Activated CD4-positive, alpha-beta T cell treated with anti-CD3 and anti-CD28 coated beads, Interleukin-2, amount 10 ng/mL, durations not matched to agents 7 days and 5 days (primary cell): ENCODE results near the gene HOXB4. TPM values are rescaled to one million over a fixed set of nuclear protein-coding genes. Genes with fewer than 3 reads are reported as not detected.
A peak's percentile ranks its signal among the peaks of the same experiment; 100 is the strongest.

ENCODE experiments used
- CTCF ChIA-PET: fragments of 350-600 bp; sonication (Branson Sonifier 250); formaldehyde crosslinking; loops from one replicate; lab custom pipeline; 2021; ENCODE audit warnings: antibody characterized with exemption; lab: Charles Lee
- POLR2A ChIA-PET: fragments of 350-600 bp; sonication (Branson Sonifier 250); formaldehyde crosslinking; loops from one replicate; lab custom pipeline; 2021; ENCODE audit warnings: antibody characterized with exemption; lab: Charles Lee
- DNase-seq: peaks from one replicate; pipeline ENCODE4 v3.0.0-alpha.2; 2020
- H3K27ac Mint-ChIP-seq: one replicate; pipeline ENCODE4 v1.8.0; 2021; ENCODE audit warnings: mild to moderate bottlenecking, moderate library complexity, mixed read lengths
- H3K27me3 Mint-ChIP-seq: one replicate; pipeline ENCODE4 v1.8.0; 2021; ENCODE audit warnings: mixed read lengths
- H3K36me3 Mint-ChIP-seq: one replicate; pipeline ENCODE4 v1.8.0; 2021; ENCODE audit warnings: low read depth, mixed read lengths
- H3K4me1 Mint-ChIP-seq: one replicate; pipeline ENCODE4 v1.8.0; 2021; ENCODE audit warnings: mixed read lengths
- H3K4me3 Mint-ChIP-seq: one replicate; pipeline ENCODE4 v1.8.0; 2021; ENCODE audit warnings: mild to moderate bottlenecking, moderate library complexity, mixed read lengths
- H3K9me3 Mint-ChIP-seq: one replicate; pipeline ENCODE4 v1.8.0; 2021; ENCODE audit warnings: mixed read lengths
- total RNA-seq, 2 experiments: library from RNA; stranded (reverse); gene quantifications; one replicate each; pipeline ENCODE4 v1.2.3, GENCODE V29; 2021

HOXB4 gene
- total RNA-seq, 2 experiments from 2014 or later, result 3.3 to 3.6 TPM

DNA sequence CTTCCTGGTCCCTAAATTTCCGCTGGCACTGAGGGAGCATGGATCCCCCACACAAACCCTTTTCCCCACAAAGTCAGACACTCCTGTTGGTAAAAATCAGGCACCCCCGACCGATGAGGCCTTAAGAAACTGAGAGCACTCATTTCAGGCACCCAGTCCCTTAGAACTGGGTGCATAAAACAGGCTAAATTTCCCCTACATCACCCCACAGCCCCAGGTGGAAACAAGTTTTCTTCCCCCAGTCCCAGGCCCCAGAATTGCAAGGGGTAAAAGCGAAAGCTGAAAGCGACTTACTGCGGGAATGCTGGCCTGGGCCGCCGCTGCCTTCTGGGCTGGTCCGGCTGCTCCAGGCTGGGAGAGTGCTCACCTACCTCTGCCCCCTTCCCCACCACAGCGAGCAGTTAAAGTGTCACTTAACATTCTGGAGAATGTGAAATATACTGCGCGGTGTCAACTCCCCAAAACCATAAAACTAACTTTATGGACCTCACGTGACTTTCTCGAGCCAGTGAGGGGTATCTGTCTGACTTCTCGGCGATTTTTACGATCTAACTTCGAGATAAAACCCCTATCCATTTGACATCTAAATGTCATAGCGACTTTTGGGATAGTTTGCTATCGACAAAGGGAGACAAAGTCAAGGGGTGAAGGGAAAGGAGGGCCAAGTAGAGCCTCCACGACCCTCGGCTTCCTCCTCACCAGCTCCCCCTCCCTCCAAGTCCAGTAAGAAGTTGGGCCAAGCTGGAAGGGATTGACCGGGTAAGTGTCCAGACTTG is 11.9 kb upstream of the HOXB4 start, which contains the start of gene HOXB3:
HOXB3 (minus strand) TSS at position 411 of the 776 bp plus-strand sequence. CDS start 37,767 bp downstream, outside the sequence.
- Mint-ChIP-seq H3K4me1 (peaks cover 56% of the 10 kb centered on the region), H3K9me3 (no peaks in the 10 kb centered on the region), H3K27ac (no peak within 1 kb of the TSS), H3K4me3 (no peak within 1 kb of the TSS), H3K36me3 (peaks cover 8% of the 10 kb centered on the region), H3K27me3 (peaks cover 93% of the 10 kb centered on the region)
- ChIA-PET CTCF (interaction anchor here (0.7 to 1.2 kb wide), 2 partner anchors 23 to 34 kb away, joined by 3 to 4 read pairs; no protein-coding TSS in a partner anchor), POLR2A (interaction anchor here (0.6 kb wide), 1 partner anchor 20 kb away, joined by 3 read pairs; no protein-coding TSS in a partner anchor)
- no peak for DNase-seq

DNA sequence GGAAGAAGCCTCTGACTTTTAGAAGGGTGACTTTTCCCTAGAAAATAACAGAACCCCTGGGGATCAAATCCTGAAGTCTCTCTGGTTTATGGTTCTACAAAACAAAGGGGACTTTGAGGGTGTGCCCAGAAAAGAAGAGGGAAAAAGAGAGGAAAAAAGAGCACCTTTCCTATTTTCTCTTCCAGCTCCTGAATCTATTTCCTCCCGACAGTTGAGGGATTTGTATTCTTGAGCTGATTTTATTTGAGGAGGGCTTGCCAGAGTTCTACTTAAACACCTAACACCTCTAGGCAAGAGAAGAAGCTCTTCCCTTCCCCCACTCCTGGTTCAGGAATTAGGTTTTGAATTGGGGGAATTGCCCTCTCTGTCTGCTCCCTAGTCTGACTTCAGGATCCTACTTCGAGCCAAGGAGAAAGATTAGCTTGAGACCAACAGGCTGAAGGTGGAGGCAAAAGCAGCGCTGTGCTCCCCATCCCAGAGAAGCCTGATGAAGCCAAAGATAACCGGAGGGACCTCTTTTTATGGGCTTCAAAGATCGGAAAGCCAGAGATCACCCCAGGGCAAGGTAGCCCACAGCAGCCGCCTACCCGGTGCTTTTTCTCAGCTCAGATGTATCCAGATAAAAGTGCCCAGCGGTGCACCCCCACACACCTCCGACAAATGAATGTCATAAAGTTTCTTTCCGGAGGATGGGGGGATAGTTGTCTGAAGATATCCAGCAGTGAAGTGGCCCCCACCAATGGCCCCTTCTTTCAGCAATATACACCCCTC is 11.1 kb upstream of the HOXB4 start:
- CTCF ChIA-PET, result interaction anchor here (0.7 to 1.2 kb wide), 3 partner anchors 24 to 239 kb away, joined by 3 to 4 read pairs (median 3); no protein-coding TSS in a partner anchor
- peaks cover 59% of the 10 kb centered on the region for H3K4me1 Mint-ChIP-seq
- POLR2A ChIA-PET, result no interaction called here
- peaks cover 8% of the 10 kb centered on the region for H3K36me3 Mint-ChIP-seq
- H3K4me3 Mint-ChIP-seq, result no peak overlapping the region
- no peak overlapping the region for H3K27ac Mint-ChIP-seq
- peaks cover 96% of the 10 kb centered on the region for H3K27me3 Mint-ChIP-seq
- H3K9me3 Mint-ChIP-seq, result no peaks in the 10 kb centered on the region
- no peak for DNase-seq

DNA sequence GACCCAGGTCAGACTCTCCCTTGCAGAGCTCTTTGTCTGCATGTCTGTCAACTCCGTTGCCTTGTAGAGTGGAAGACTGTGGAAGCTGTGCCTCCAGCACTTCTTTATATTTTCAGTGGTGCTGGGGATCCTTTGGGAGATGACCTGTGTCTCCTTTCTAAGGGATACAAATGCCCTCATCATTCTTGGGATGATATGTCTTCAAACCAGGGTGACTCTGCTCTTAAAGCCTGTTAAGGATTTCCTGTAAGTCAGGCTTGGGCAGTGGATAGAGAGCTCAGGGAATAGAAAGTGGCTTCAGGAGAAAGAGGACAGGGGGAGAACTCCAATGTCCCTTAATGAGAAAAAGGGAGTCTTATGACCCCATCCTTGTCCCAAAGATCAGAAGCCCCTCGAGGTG is 10.4 kb upstream of the HOXB4 start:
- H3K4me3 Mint-ChIP-seq, result no peak overlapping the region
- H3K27me3 Mint-ChIP-seq, result peaks cover 97% of the 10 kb centered on the region
- POLR2A ChIA-PET, result no interaction called here
- no peak for DNase-seq
- H3K27ac Mint-ChIP-seq, result no peak overlapping the region
- no peaks in the 10 kb centered on the region for H3K9me3 Mint-ChIP-seq
- CTCF ChIA-PET, result interaction anchor here (0.6 to 2.0 kb wide), 8 partner anchors 21 to 507 kb away, joined by 3 to 8 read pairs (median 4); no protein-coding TSS in a partner anchor
- H3K4me1 Mint-ChIP-seq, result peaks cover 52% of the 10 kb centered on the region
- H3K36me3 Mint-ChIP-seq, result peaks cover 8% of the 10 kb centered on the region

- Mint-ChIP-seq H3K27ac (no peak overlapping the region), H3K9me3 (no peaks in the 10 kb centered on the region), H3K36me3 (peaks cover 8% of the 10 kb centered on the region), H3K27me3 (peaks cover 97% of the 10 kb centered on the region), H3K4me1 (peaks cover 50% of the 10 kb centered on the region), H3K4me3 (no peak overlapping the region)
- no peak for DNase-seq
- ChIA-PET POLR2A (no interaction called here), CTCF (interaction anchor here (0.6 to 2.0 kb wide), 8 partner anchors 20 to 507 kb away, joined by 3 to 8 read pairs (median 4); partner anchors contain the start of gene HOXB8)
These were observed 9.9 kb upstream of the HOXB4 start for GRCh38 chr17:48588074-48588415.

- CTCF ChIA-PET, result interaction anchor here (0.9 to 2.0 kb wide), 9 partner anchors 20 to 506 kb away, joined by 3 to 8 read pairs (median 4); partner anchors contain the start of gene HOXB8
- H3K36me3 Mint-ChIP-seq, result peaks cover 8% of the 10 kb centered on the region
These were observed 9.3 kb upstream of the HOXB4 start for GRCh38 chr17:48587276-48588073.

DNA sequence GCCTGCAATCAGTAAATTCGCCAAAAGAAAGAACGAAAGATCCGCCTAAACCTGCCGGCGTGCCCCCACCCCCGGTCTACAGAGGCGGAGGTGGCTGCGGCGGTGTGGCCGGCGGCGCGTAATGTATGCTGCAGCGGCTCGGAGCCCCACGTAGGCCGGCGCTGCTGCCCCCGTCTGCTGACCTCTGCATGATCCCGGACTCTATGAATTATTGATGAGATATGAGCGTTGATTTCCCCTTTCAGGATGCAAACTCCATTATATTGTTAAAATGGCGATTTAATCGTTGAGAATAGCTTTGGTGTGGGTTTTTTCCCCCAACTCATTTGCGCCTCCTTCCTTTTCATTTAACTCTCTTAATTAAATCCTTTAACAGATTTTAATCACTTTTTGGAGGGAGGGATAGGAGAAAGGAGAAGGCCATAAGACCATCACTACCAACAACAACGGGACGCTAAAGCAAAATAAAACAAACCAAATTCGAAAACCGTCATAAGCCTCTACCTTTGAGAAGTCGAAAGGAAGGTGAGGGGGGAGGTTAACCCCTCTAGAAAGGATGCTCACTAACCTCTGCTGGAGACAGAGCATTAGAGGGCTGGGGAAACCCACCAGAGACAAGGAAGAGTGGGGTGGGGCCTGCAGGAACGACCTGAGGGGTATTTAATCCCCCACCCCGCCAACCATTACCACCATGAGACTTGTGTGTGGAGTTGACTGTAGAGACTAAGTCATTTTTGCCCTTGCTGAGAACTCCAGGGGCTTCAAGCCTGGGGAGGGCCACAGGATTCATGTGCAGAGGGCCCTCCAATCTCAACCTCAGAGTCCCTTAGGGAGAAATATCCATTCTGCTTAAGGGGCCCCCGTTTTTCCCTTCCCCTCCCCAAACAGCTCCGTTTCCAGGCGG is 8.5 kb upstream of the HOXB4 start:
- Mint-ChIP-seq H3K4me3 (peak overlapping the region; percentile 83), H3K27me3 (peaks cover 96% of the 10 kb centered on the region), H3K9me3 (no peaks in the 10 kb centered on the region), H3K4me1 (peaks cover 50% of the 10 kb centered on the region), H3K36me3 (peaks cover 8% of the 10 kb centered on the region), H3K27ac (no peak overlapping the region)
- POLR2A ChIA-PET, result no interaction called here
- DNase-seq, result no peak
- CTCF ChIA-PET, result interaction anchor here (0.9 to 2.0 kb wide), 7 partner anchors 19 to 278 kb away, joined by 3 to 8 read pairs (median 3); partner anchors contain the start of gene HOXB8

More at GRCh38 chr17:48587276-48588073, 9.3 kb upstream of the HOXB4 start:
- DNase-seq, result no peak
- Mint-ChIP-seq H3K9me3 (no peaks in the 10 kb centered on the region), H3K4me3 (no peak overlapping the region), H3K27ac (no peak overlapping the region), H3K27me3 (peaks cover 97% of the 10 kb centered on the region), H3K4me1 (peaks cover 50% of the 10 kb centered on the region)
- POLR2A ChIA-PET, result interaction anchor here (0.6 kb wide), 1 partner anchor 117 kb away, joined by 3 read pairs; no protein-coding TSS in a partner anchor

GRCh38 chr17:48584223-48584741 is 6.1 kb upstream of the HOXB4 start:
- no peak overlapping the region for H3K27ac Mint-ChIP-seq
- H3K9me3 Mint-ChIP-seq, result no peaks in the 10 kb centered on the region
- ChIA-PET CTCF (interaction anchor here (1.2 to 1.6 kb wide), 2 partner anchors 9 to 80 kb away, joined by 3 to 6 read pairs; no protein-coding TSS in a partner anchor), POLR2A (no interaction called here)
- peaks cover 7% of the 10 kb centered on the region for H3K36me3 Mint-ChIP-seq
- peaks cover 66% of the 10 kb centered on the region for H3K4me1 Mint-ChIP-seq
- no peak for DNase-seq
- peaks cover 97% of the 10 kb centered on the region for H3K27me3 Mint-ChIP-seq
- peak overlapping the region; percentile 17 for H3K4me3 Mint-ChIP-seq

- H3K4me3 Mint-ChIP-seq, result no peak overlapping the region
- peaks cover 97% of the 10 kb centered on the region for H3K27me3 Mint-ChIP-seq
- POLR2A ChIA-PET, result interaction anchor here (0.5 kb wide), 1 partner anchor 495 kb away, joined by 5 read pairs; no protein-coding TSS in a partner anchor
- CTCF ChIA-PET, result interaction anchor here (1.1 to 1.6 kb wide), 4 partner anchors 9 to 245 kb away, joined by 3 to 6 read pairs (median 3); no protein-coding TSS in a partner anchor
- no peak for DNase-seq
- H3K9me3 Mint-ChIP-seq, result no peaks in the 10 kb centered on the region
- H3K27ac Mint-ChIP-seq, result no peak overlapping the region
- H3K36me3 Mint-ChIP-seq, result peaks cover 11% of the 10 kb centered on the region
- H3K4me1 Mint-ChIP-seq, result peaks cover 71% of the 10 kb centered on the region
These were observed 5.6 kb upstream of the HOXB4 start for GRCh38 chr17:48583708-48584222.

- no peak overlapping the region for H3K27ac Mint-ChIP-seq
- H3K27me3 Mint-ChIP-seq, result peaks cover 90% of the 10 kb centered on the region
- no peak for DNase-seq
- H3K36me3 Mint-ChIP-seq, result peaks cover 13% of the 10 kb centered on the region
- POLR2A ChIA-PET, result no interaction called here
- H3K4me3 Mint-ChIP-seq, result peak overlapping the region; percentile 51
- H3K4me1 Mint-ChIP-seq, result peaks cover 70% of the 10 kb centered on the region
- no peaks in the 10 kb centered on the region for H3K9me3 Mint-ChIP-seq
- CTCF ChIA-PET, result interaction anchor here (0.8 to 1.5 kb wide), 7 partner anchors 27 to 244 kb away, joined by 3 to 5 read pairs (median 3); partner anchors contain the start of gene HOXB9
These were observed 4.6 kb upstream of the HOXB4 start for GRCh38 chr17:48582750-48583069.

- Mint-ChIP-seq H3K9me3 (no peaks in the 10 kb centered on the region), H3K4me1 (peaks cover 66% of the 10 kb centered on the region), H3K27ac (no peak overlapping the region), H3K27me3 (peaks cover 69% of the 10 kb centered on the region), H3K4me3 (peak overlapping the region; percentile 86), H3K36me3 (peaks cover 14% of the 10 kb centered on the region)
- CTCF ChIA-PET, result no interaction called here
- DNase-seq, result no peak
- POLR2A ChIA-PET, result interaction anchor here (0.7 kb wide), 1 partner anchor 33 kb away, joined by 3 read pairs; no protein-coding TSS in a partner anchor
These were observed 1.8 kb upstream of the HOXB4 start for GRCh38 chr17:48579760-48580554.
